PFSK-1 (cell line): Measurements from ENCODE around the gene GSTA1.

ENCODE experiments used
- FOXP2 ChIP-seq: optimal IDR thresholded peaks from 2 replicates; pipeline ENCODE3; 2011; ENCODE audit warnings: borderline replicate concordance, control low read depth, inconsistent platforms; ENCODE audit not compliant: insufficient read depth; ENCODE audit errors: extremely low read length, extremely low read depth
- POLR2AphosphoS5 ChIP-seq: IDR thresholded peaks from 2 replicates; pipeline ENCODE4 v1.6.1; 2012; ENCODE audit warnings: low read depth, mild to moderate bottlenecking, control low read depth, low read length, moderate library complexity
- SIN3A ChIP-seq: IDR thresholded peaks from 2 replicates; pipeline ENCODE4 v1.6.1; 2012; ENCODE audit warnings: mild to moderate bottlenecking, low read length, moderate library complexity, borderline replicate concordance; ENCODE audit not compliant: insufficient read depth
- TAF1 ChIP-seq: IDR thresholded peaks from 2 replicates; pipeline ENCODE4 v1.6.1; 2012; ENCODE audit warnings: low read length, control low read depth, borderline replicate concordance; ENCODE audit not compliant: insufficient read depth
- TF ChIP-seq, protein P1 (sequence below), 2 experiments: IDR thresholded peaks; 2 replicates each; pipeline versions ENCODE4 v1.6.1 to v1.8.0; 2011 to 2012; ENCODE audit warnings: low read depth in 2 of 2, low read length in 2 of 2, control low read depth in 1 of 2, inconsistent platforms in 1 of 2, mild to moderate bottlenecking in 1 of 2, moderate library complexity in 1 of 2; ENCODE audit not compliant: insufficient read depth in 1 of 2

GSTA1 gene

DNA sequence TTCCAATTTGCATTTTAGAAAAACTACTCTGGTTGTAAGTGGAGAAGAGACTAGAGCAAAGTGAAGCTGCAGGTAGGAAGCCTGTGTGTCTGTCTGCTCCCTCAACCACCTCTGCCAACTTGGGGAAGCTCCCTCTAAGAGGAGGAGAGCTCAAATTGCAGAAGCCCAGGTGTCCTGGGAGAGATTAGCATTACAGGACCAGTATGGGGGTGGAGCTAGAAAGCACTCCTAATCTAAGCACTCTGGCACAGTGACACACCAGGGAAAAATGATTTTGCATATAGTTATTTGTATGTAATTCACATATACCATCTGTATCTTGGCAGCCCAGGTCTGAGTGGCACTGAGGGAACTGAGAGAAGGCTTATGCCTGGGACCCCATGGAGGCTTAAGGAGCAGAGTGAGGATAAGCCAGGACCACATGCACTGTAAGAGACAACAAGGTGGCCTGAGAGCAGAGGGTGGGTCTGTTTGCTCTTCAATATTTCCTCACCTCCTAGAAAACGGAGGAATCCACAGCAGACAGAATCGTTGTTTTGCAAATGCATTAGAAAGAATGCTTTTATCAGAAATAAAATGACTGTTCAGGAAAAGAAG, 54.0 kb downstream of the GSTA1 start:
- TF ChIP-seq TAF1 (no peak), SIN3A (no peak), FOXP2 (no peak), POLR2AphosphoS5 (no peak)
- TF ChIP-seq, protein P1, sequence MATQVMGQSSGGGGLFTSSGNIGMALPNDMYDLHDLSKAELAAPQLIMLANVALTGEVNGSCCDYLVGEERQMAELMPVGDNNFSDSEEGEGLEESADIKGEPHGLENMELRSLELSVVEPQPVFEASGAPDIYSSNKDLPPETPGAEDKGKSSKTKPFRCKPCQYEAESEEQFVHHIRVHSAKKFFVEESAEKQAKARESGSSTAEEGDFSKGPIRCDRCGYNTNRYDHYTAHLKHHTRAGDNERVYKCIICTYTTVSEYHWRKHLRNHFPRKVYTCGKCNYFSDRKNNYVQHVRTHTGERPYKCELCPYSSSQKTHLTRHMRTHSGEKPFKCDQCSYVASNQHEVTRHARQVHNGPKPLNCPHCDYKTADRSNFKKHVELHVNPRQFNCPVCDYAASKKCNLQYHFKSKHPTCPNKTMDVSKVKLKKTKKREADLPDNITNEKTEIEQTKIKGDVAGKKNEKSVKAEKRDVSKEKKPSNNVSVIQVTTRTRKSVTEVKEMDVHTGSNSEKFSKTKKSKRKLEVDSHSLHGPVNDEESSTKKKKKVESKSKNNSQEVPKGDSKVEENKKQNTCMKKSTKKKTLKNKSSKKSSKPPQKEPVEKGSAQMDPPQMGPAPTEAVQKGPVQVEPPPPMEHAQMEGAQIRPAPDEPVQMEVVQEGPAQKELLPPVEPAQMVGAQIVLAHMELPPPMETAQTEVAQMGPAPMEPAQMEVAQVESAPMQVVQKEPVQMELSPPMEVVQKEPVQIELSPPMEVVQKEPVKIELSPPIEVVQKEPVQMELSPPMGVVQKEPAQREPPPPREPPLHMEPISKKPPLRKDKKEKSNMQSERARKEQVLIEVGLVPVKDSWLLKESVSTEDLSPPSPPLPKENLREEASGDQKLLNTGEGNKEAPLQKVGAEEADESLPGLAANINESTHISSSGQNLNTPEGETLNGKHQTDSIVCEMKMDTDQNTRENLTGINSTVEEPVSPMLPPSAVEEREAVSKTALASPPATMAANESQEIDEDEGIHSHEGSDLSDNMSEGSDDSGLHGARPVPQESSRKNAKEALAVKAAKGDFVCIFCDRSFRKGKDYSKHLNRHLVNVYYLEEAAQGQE (IDR thresholded peaks at IDR 0.05; ENCODE audit: insufficient read depth in 1 of 2, low read depth in 2 of 2, low read length in 2 of 2) = no peak

DNA sequence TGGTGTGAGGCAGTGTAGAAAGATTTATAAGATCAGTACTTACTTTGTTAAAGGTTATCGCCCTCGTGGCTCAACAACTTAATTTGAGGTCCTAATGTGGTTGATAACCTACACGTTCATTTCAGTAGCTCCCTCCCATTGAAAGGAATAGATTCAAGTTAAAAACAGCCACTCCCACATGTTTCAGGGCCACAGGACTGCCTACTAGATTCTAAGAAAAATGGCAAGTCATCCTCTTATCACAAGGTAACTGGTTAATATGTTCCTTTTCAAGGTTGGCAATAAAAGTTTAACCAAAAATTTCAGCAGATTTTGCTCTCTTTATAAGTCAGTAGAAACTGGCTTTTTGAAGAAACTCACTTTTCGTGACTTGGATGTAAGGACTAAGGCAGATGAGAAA, 57.4 kb downstream of the GSTA1 start:
- TF ChIP-seq FOXP2 = no peak
- TF ChIP-seq POLR2AphosphoS5 = no peak
- TF ChIP-seq, protein P1 (IDR thresholded peaks at IDR 0.05; ENCODE audit: insufficient read depth in 1 of 2, low read depth in 2 of 2, low read length in 2 of 2) = no peak
- TF ChIP-seq SIN3A = no peak
- no peak for TF ChIP-seq TAF1

DNA sequence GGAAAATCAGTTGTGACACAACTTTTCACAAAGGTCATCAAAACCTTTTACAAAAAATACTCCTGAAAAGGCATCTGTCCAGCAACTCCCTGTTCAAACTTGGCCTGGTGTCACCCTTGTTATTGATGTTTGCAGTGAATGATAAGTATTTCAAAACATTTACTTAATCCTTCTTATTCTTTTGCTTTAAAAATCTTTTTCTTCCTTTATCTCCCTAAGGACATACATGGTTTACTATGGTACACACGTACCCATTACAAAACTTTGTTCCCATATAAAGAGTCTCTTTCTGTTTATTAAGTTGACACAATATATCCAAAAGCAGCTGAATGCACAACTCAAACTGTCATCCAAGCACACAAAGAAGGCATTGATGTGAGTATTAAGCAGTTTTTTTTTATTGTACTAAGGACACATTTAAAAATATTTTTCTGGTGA, 57.8 kb downstream of the GSTA1 start:
- TF ChIP-seq TAF1 (no peak), POLR2AphosphoS5 (no peak), SIN3A (no peak), FOXP2 (no peak)
- TF ChIP-seq, protein P1 (IDR thresholded peaks at IDR 0.05; ENCODE audit: insufficient read depth in 1 of 2, low read depth in 2 of 2, low read length in 2 of 2) = no peak

DNA sequence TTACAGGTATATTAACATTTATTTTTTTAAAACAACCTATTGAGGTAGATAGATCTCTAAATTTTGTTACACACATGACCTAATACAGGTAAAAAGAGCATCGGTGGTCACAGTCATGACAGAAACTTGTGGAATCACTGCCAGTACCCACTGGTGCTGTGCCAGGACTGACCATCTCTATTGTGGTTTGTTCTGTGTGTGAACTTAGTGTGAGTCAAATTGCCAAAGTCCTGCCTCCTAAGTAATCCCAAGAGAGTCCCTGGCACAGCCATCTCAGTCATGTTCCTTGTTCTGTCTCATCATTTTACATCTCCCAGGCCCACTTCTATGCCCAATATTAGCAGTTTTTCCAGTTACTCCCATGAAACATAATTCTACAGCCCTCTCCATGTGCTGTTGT, 61.7 kb downstream of the GSTA1 start:
- no peak for TF ChIP-seq POLR2AphosphoS5
- TF ChIP-seq, protein P1 (IDR thresholded peaks at IDR 0.05; ENCODE audit: insufficient read depth in 1 of 2, low read depth in 2 of 2, low read length in 2 of 2) = no peak
- TF ChIP-seq SIN3A = no peak
- TF ChIP-seq TAF1 = no peak
- no peak for TF ChIP-seq FOXP2
